Measurements from ENCODE around the gene MAPK11.

The MAPK11 gene

GRCh38 chr22:50250249-50250554, 20.0 kb downstream of the MAPK11 start:
- H3K4me3 ChIP-seq (ENCODE audit: low read depth, low read length), result peak overlapping the region; percentile 90
- no peak for TF ChIP-seq CTCF (IDR thresholded peaks at IDR 0.05; ENCODE audit: borderline replicate concordance, insufficient read depth, low read depth, low read length)

- H3K4me3 ChIP-seq (ENCODE audit: low read depth, low read length), result peak overlapping the region; percentile 90
- TF ChIP-seq CTCF (IDR thresholded peaks at IDR 0.05; ENCODE audit: borderline replicate concordance, insufficient read depth, low read depth, low read length), result no peak
Measured at GRCh38 chr22:50249341-50250248, 20.6 kb downstream of the MAPK11 start.

GRCh38 chr22:50248196-50249081, 21.7 kb downstream of the MAPK11 start:
- TF ChIP-seq CTCF (IDR thresholded peaks at IDR 0.05; ENCODE audit: borderline replicate concordance, insufficient read depth, low read depth, low read length), result no peak

GRCh38 chr22:50247748-50248147, 22.4 kb downstream of the MAPK11 start:
- no peak overlapping the region for H3K4me3 ChIP-seq (ENCODE audit: low read depth, low read length)
- TF ChIP-seq CTCF (IDR thresholded peaks at IDR 0.05; ENCODE audit: borderline replicate concordance, insufficient read depth, low read depth, low read length), result no peak

More at GRCh38 chr22:50248196-50249081, 21.7 kb downstream of the MAPK11 start:
- no peak overlapping the region for H3K4me3 ChIP-seq (ENCODE audit: low read depth, low read length)

GRCh38 chr22:50246242-50247175, 23.7 kb downstream of the MAPK11 start:
- H3K4me3 ChIP-seq (ENCODE audit: low read depth, low read length), result no peak overlapping the region
- no peak for TF ChIP-seq CTCF (IDR thresholded peaks at IDR 0.05; ENCODE audit: borderline replicate concordance, insufficient read depth, low read depth, low read length)

- TF ChIP-seq CTCF (IDR thresholded peaks at IDR 0.05; ENCODE audit: borderline replicate concordance, insufficient read depth, low read depth, low read length), result no peak
- H3K4me3 ChIP-seq (ENCODE audit: low read depth, low read length), result peak overlapping the region; percentile 87
Measured at GRCh38 chr22:50245214-50246072, 24.7 kb downstream of the MAPK11 start.

Measured in GM12875 (cell line).